Ishikawa (cell line): ENCODE data around the gene TAAR1.

Experiments
- TAF1 ChIP-seq: IDR thresholded peaks from 2 replicates; pipeline ENCODE4 v1.6.1; 2012; ENCODE audit warnings: low read depth, mild to moderate bottlenecking
- YY1 ChIP-seq: IDR thresholded peaks from 2 replicates; pipeline ENCODE4 v1.6.1; 2012; ENCODE audit warnings: low read depth
- TF ChIP-seq, protein P1 (sequence below): IDR thresholded peaks from 2 replicates; pipeline ENCODE4 v1.6.1; 2012; ENCODE audit warnings: low read depth, mild to moderate bottlenecking

DNA sequence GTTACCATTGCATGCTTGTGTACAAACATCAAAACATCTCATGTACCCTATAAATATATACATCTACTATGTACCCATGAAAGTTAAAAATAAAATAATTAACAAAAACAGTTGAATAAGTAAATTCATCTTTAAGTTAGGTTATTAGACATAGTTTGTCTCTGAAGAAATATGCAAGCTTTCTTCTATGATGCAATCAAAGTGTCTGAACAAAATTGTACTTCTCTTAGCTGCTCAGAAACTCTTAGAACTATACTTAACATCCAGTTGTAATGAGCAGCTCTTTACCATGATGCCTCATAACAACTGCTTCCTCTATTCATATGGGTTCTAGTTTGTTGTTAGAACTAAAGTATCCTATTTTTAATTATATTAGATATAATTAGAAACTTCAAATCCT lies 49.0 kb upstream of the TAAR1 start:
- no peak for TF ChIP-seq TAF1
- no peak for TF ChIP-seq YY1
- TF ChIP-seq, protein P1, sequence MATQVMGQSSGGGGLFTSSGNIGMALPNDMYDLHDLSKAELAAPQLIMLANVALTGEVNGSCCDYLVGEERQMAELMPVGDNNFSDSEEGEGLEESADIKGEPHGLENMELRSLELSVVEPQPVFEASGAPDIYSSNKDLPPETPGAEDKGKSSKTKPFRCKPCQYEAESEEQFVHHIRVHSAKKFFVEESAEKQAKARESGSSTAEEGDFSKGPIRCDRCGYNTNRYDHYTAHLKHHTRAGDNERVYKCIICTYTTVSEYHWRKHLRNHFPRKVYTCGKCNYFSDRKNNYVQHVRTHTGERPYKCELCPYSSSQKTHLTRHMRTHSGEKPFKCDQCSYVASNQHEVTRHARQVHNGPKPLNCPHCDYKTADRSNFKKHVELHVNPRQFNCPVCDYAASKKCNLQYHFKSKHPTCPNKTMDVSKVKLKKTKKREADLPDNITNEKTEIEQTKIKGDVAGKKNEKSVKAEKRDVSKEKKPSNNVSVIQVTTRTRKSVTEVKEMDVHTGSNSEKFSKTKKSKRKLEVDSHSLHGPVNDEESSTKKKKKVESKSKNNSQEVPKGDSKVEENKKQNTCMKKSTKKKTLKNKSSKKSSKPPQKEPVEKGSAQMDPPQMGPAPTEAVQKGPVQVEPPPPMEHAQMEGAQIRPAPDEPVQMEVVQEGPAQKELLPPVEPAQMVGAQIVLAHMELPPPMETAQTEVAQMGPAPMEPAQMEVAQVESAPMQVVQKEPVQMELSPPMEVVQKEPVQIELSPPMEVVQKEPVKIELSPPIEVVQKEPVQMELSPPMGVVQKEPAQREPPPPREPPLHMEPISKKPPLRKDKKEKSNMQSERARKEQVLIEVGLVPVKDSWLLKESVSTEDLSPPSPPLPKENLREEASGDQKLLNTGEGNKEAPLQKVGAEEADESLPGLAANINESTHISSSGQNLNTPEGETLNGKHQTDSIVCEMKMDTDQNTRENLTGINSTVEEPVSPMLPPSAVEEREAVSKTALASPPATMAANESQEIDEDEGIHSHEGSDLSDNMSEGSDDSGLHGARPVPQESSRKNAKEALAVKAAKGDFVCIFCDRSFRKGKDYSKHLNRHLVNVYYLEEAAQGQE = no peak
